Smooth muscle cell (in vitro differentiated cells): ENCODE data around the gene ARMC6. TPM values are rescaled to one million over a fixed set of nuclear protein-coding genes. Genes with fewer than 3 reads are reported as not detected.
A peak's percentile ranks its signal among the peaks of the same experiment; 100 is the strongest.
"Not testable (repeated sequence)": the region's sequence is repeated elsewhere in the genome, so short reads cannot be mapped to it uniquely, and the experiment has no call there.

Experiments
- DNase-seq: peaks from one replicate; lab custom pipeline; 2025; ENCODE audit not compliant: unreplicated experiment; lab: John Stamatoyannopoulos, UW
- H2AFZ ChIP-seq: fragments of 200-600 bp; sonication (generic); 2 replicates; pipeline ENCODE4 v1.6.0; 2016; ENCODE audit warnings: antibody characterized with exemption, low read depth, mild to moderate bottlenecking
- H3F3A ChIP-seq: fragments of 200-600 bp; sonication (generic); 2 replicates; pipeline ENCODE4 v1.6.0; 2017; ENCODE audit warnings: antibody characterized with exemption, low read depth
- H3K27ac ChIP-seq: fragments of 200-600 bp; sonication (generic); 2 replicates; pipeline ENCODE4 v1.5.1; 2016; ENCODE audit warnings: low read depth, mild to moderate bottlenecking
- H3K27me3 ChIP-seq: fragments of 200-600 bp; sonication (generic); 2 replicates; pipeline ENCODE4 v1.6.1; 2016; ENCODE audit warnings: low read depth, mild to moderate bottlenecking
- H3K36me3 ChIP-seq: fragments of 200-600 bp; sonication (generic); 2 replicates; pipeline ENCODE4 v1.5.1; 2016; ENCODE audit warnings: low read depth
- H3K4me1 ChIP-seq: fragments of 200-600 bp; sonication (generic); 2 replicates; pipeline ENCODE4 v1.5.1; 2016; ENCODE audit warnings: low read depth
- H3K4me2 ChIP-seq: fragments of 200-600 bp; sonication (generic); 2 replicates; pipeline ENCODE4 v1.6.0; 2016; ENCODE audit warnings: mild to moderate bottlenecking
- H3K4me3 ChIP-seq: fragments of 200-600 bp; sonication (generic); 2 replicates; pipeline ENCODE4 v1.5.1; 2016; ENCODE audit warnings: mild to moderate bottlenecking
- H3K79me2 ChIP-seq: fragments of 200-600 bp; sonication (generic); 2 replicates; pipeline ENCODE4 v1.6.0; 2016; ENCODE audit warnings: low read depth, mild to moderate bottlenecking
- H3K9ac ChIP-seq: fragments of 200-600 bp; sonication (generic); 2 replicates; pipeline ENCODE4 v1.6.0; 2016; ENCODE audit warnings: low read depth
- H3K9me3 ChIP-seq: fragments of 200-600 bp; sonication (generic); replicated peaks from 2 replicates; pipeline ENCODE4 v1.5.1; 2016; ENCODE audit warnings: low read depth
- H4K20me1 ChIP-seq: fragments of 200-600 bp; sonication (generic); 2 replicates; pipeline ENCODE4 v1.6.0; 2016; ENCODE audit warnings: low read depth
- WGBS: methylation state at CpG from one replicate; pipeline ENCODE4 v1.1.7; 2016; ENCODE audit warnings: low lambda C conversion rate; 5-methylcytosine and 5-hydroxymethylcytosine counted together
- polyA plus RNA-seq: library from polyadenylated mRNA; unstranded; fragments of >200 nt; fragmentation: Nextera tagmentation; extraction: Ambion mirVana; gene quantifications from 2 replicates; pipeline ENCODE4 v1.2.1, GENCODE V29; 2016
- total RNA-seq: library from RNA; depleted of rRNA; stranded (reverse); fragments of >200 nt; gene quantifications from 2 replicates; pipeline ENCODE4 v1.2.3, GENCODE V29; 2014
- TF ChIP-seq, protein P1 (sequence below): fragments of 200-600 bp; sonication (generic); IDR thresholded peaks from 2 replicates; pipeline ENCODE4 v1.5.1; 2017; ENCODE audit warnings: borderline replicate concordance, mild to moderate bottlenecking, antibody characterized with exemption; ENCODE audit not compliant: insufficient read depth, poor library complexity, severe bottlenecking

ARMC6 gene
- total and polyA plus RNA-seq, 2 experiments from 2014 or later, result 17.8 to 27.1 TPM

DNA sequence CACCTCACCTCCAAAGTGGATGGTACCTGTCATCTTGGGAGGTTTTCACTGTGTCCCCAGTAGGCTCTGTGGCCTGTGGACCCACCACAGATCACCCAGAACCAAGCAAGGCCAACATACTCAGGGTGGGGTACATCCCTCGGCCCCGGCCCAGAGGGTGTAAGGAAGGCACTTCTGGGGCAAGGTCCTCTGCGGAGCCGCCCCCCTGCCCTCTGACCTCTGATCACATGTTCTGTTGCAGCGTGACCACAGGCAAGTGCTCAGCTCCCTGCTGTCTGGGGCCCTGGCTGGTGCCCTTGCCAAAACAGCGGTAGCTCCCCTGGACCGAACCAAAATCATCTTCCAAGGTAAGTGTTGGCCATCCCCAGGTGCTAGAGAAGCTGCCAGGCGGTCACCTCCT lies 68.1 kb downstream of the ARMC6 start:
- 93% methylated on average over 8 of the region's 8 CpGs for WGBS
- Histone ChIP-seq H2AFZ (no peak overlapping the region), H3K36me3 (no peaks in the 10 kb centered on the region), H4K20me1 (no peaks in the 10 kb centered on the region), H3K27me3 (no peaks in the 10 kb centered on the region), H3K4me3 (no peak overlapping the region), H3K79me2 (no peaks in the 10 kb centered on the region), H3K9ac (no peak overlapping the region), H3K9me3 (no peaks in the 10 kb centered on the region), H3F3A (no peaks in the 10 kb centered on the region), H3K27ac (no peak overlapping the region), H3K4me1 (peaks cover 5% of the 10 kb centered on the region), H3K4me2 (no peak overlapping the region)
- TF ChIP-seq, protein P1, sequence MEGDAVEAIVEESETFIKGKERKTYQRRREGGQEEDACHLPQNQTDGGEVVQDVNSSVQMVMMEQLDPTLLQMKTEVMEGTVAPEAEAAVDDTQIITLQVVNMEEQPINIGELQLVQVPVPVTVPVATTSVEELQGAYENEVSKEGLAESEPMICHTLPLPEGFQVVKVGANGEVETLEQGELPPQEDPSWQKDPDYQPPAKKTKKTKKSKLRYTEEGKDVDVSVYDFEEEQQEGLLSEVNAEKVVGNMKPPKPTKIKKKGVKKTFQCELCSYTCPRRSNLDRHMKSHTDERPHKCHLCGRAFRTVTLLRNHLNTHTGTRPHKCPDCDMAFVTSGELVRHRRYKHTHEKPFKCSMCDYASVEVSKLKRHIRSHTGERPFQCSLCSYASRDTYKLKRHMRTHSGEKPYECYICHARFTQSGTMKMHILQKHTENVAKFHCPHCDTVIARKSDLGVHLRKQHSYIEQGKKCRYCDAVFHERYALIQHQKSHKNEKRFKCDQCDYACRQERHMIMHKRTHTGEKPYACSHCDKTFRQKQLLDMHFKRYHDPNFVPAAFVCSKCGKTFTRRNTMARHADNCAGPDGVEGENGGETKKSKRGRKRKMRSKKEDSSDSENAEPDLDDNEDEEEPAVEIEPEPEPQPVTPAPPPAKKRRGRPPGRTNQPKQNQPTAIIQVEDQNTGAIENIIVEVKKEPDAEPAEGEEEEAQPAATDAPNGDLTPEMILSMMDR, result no peak
- no peak for DNase-seq

DNA sequence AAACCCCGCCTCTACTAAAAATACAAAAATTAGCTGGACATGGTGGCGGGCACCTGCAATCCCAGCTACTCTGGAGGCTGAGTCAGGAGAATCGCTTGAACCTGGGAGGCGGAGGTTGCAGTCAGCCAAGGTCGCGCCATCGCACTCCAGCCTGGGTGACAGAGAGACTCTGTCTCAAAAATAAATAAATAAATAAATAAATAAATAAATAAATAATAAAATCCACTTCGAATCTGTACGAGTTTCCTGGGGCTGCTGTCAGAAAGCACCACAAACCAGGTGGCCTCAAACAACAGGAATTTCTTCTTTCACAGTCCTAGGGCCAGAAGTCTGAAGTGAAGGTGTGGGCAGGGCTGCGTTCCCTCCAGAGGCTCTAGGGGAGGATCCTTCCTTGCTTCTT lies 69.2 kb downstream of the ARMC6 start:
- H3K4me3 ChIP-seq, H3K9me3 ChIP-seq, H3K9ac ChIP-seq, H3K27ac ChIP-seq, H3F3A ChIP-seq, H3K4me2 ChIP-seq, H3K4me1 ChIP-seq, H3K79me2 ChIP-seq, H3K36me3 ChIP-seq, DNase-seq, H3K27me3 ChIP-seq, H2AFZ ChIP-seq, H4K20me1 ChIP-seq: not testable (repeated sequence)
- WGBS, result over 99% methylated on average over 10 of the region's 10 CpGs

DNA sequence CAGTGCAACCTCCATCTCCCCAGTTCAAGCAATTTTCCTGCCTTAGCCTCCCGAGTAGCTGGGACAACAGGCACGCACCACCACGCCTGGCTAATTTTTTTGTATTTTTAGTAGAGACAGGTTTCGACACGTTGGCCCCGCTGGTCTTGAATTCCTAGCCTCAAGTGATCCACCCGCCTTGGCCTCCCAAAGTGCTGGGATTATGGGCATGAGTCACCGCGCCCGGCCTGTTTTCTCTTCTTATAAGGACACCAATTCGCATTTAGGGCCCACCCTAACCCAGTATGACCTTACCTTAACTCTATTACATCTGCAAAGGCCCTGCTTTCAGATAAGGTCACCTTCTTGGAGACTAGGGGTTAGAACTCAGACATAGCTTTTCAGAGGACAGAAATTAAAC lies 69.8 kb downstream of the ARMC6 start:
- Histone ChIP-seq H3K79me2 (no peaks in the 10 kb centered on the region), H3K9ac (no peak overlapping the region), H3K4me3 (no peak overlapping the region), H3K27me3 (no peaks in the 10 kb centered on the region), H3K4me1 (peaks cover 6% of the 10 kb centered on the region), H2AFZ (no peak overlapping the region), H3K9me3 (no peaks in the 10 kb centered on the region), H3F3A (no peaks in the 10 kb centered on the region), H3K4me2 (no peak overlapping the region), H3K27ac (no peak overlapping the region), H4K20me1 (no peaks in the 10 kb centered on the region), H3K36me3 (no peaks in the 10 kb centered on the region)
- DNase-seq, result no peak
- 73% methylated on average over 11 of the region's 11 CpGs for WGBS
- TF ChIP-seq, protein P1, result no peak

DNA sequence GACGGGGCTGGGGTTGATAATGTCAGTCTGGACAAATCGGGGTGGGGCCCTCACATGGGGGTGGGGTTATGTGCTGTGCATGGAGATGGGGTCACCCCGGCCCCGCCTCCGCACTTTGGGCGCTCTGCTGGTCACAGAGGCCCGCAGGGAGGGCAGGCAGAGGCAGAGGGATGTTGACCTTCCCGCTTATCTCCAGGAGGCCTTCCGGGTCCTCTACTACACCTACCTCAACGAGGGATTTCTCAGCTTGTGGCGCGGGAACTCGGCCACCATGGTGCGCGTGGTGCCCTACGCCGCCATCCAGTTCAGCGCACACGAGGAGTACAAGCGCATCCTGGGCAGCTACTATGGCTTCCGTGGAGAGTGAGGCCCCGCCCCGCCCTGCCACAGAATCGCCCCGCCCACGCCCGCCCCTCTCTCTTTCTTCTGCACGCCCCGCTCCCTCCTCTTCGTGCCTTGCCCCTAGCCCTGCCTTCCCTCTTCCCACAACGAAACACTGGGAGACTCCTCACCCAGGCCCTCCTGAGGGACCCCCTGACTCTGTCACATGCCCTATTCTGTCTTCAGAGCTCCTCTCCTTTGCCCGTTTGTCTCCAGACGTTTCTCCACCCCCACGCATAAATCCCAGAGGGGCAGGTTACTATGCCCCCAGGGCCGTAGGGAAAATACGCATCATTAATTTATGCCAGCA lies 72.1 kb downstream of the ARMC6 start:
- TF ChIP-seq, protein P1, result no peak
- Histone ChIP-seq H2AFZ (peak overlapping the region; percentile 72), H3K9ac (peak overlapping the region; percentile 43), H3K4me2 (peak overlapping the region; percentile 95), H3K4me3 (peak overlapping the region; percentile 50), H3K4me1 (peaks cover 8% of the 10 kb centered on the region), H3F3A (no peaks in the 10 kb centered on the region), H4K20me1 (peaks cover 3% of the 10 kb centered on the region), H3K36me3 (no peaks in the 10 kb centered on the region), H3K9me3 (no peaks in the 10 kb centered on the region), H3K27me3 (no peaks in the 10 kb centered on the region), H3K79me2 (no peaks in the 10 kb centered on the region), H3K27ac (peak overlapping the region; percentile 31)
- DNase-seq, result peak; percentile 62
- 10% methylated on average over 9 of the region's 36 CpGs for WGBS
